ENCODE data around the gene KCNJ9.
"Not testable (repeated sequence)": the region's sequence is repeated elsewhere in the genome, so short reads cannot be mapped to it uniquely, and the experiment has no call there.

KCNJ9 gene

GRCh38 chr1:160109686-160110085, 28.3 kb downstream of the KCNJ9 start:
- H3K4me3 ChIP-seq (replicated peaks in 1 of 2; ENCODE audit: low read depth in 2 of 2, low read length in 2 of 2) = no peak overlapping the region
- DNase-seq (ENCODE audit: low read depth in 2 of 2) = no peak
- TF ChIP-seq, protein P1, sequence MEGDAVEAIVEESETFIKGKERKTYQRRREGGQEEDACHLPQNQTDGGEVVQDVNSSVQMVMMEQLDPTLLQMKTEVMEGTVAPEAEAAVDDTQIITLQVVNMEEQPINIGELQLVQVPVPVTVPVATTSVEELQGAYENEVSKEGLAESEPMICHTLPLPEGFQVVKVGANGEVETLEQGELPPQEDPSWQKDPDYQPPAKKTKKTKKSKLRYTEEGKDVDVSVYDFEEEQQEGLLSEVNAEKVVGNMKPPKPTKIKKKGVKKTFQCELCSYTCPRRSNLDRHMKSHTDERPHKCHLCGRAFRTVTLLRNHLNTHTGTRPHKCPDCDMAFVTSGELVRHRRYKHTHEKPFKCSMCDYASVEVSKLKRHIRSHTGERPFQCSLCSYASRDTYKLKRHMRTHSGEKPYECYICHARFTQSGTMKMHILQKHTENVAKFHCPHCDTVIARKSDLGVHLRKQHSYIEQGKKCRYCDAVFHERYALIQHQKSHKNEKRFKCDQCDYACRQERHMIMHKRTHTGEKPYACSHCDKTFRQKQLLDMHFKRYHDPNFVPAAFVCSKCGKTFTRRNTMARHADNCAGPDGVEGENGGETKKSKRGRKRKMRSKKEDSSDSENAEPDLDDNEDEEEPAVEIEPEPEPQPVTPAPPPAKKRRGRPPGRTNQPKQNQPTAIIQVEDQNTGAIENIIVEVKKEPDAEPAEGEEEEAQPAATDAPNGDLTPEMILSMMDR (IDR thresholded peaks at IDR 0.05; ENCODE audit: low read depth, low read length) = no peak

DNA sequence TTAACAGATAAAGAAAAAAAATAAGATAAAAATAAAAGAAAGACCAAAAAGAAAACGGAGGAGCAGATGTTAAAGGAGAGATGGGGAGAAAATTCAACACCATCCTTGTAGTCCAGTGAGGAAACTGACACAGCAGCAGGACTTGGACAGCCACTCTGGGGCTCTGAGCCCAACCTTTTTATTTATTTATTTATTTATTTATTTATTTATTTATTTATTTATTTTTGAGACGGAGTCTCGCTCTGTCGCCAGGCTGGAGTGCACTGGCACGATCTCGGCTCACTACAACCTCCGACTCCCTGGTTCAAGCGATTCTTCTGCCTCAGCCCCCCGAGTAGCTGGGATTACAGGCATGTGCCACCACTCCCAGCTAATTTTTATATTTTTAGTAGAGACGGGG, 30.1 kb downstream of the KCNJ9 start:
- DNase-seq (ENCODE audit: low read depth in 2 of 2); H3K4me3 ChIP-seq (replicated peaks in 1 of 2; ENCODE audit: low read depth in 2 of 2, low read length in 2 of 2): not testable (repeated sequence)

DNA sequence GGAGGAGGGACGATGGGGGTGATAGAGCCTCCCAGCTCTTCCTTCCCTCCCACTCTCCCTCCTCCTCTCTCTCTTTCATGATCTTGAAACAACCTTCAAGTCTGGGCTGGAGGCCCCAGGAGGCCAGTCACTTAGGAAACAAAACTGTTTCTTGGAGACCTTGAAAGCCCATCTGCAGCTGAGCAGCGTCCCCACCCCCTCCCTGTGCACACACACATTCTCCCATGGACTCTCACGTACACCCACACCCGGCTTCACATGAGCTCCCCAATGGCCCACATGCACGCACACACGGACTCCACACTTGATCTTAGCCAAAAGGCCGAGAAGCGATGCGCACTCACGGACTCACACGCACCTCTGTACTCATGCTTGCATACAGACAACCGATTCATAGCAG, 31.0 kb downstream of the KCNJ9 start:
- H3K4me3 ChIP-seq (replicated peaks in 1 of 2; ENCODE audit: low read depth in 2 of 2, low read length in 2 of 2) = no peak overlapping the region
- TF ChIP-seq, protein P1 (IDR thresholded peaks at IDR 0.05; ENCODE audit: low read depth, low read length) = no peak
- no peak for DNase-seq (ENCODE audit: low read depth in 2 of 2)

- TF ChIP-seq, protein P1 (IDR thresholded peaks at IDR 0.05; ENCODE audit: low read depth, low read length) = no peak
- DNase-seq (ENCODE audit: low read depth in 2 of 2) = no peak
- no peak overlapping the region for H3K4me3 ChIP-seq (replicated peaks in 1 of 2; ENCODE audit: low read depth in 2 of 2, low read length in 2 of 2)
Measured at GRCh38 chr1:160113407-160113806, 32.1 kb downstream of the KCNJ9 start.

- no peak for DNase-seq (ENCODE audit: low read depth in 2 of 2)
- TF ChIP-seq, protein P1 (IDR thresholded peaks at IDR 0.05; ENCODE audit: low read depth, low read length) = no peak
Measured at GRCh38 chr1:160114085-160114484, 32.7 kb downstream of the KCNJ9 start.

GRCh38 chr1:160115545-160116282, 34.4 kb downstream of the KCNJ9 start, which contains the start of gene ATP1A2:
TSS of gene ATP1A2 (plus strand) at chr1:160115759. CDS start at chr1:160115862, 103 bp downstream.
- DNase-seq (ENCODE audit: low read depth in 2 of 2) = no peak
- TF ChIP-seq, protein P1 (IDR thresholded peaks at IDR 0.05; ENCODE audit: low read depth, low read length) = no peak
- no peak within 1 kb of the TSS for H3K4me3 ChIP-seq (replicated peaks in 1 of 2; ENCODE audit: low read depth in 2 of 2, low read length in 2 of 2)

More at GRCh38 chr1:160114085-160114484, 32.7 kb downstream of the KCNJ9 start:
- H3K4me3 ChIP-seq (replicated peaks in 1 of 2; ENCODE audit: low read depth in 2 of 2, low read length in 2 of 2) = no peak overlapping the region

GRCh38 chr1:160116283-160117147, 35.2 kb downstream of the KCNJ9 start:
- H3K4me3 ChIP-seq (replicated peaks in 1 of 2; ENCODE audit: low read depth in 2 of 2, low read length in 2 of 2) = no peak overlapping the region
- peak; percentile 30 to 49 for DNase-seq (ENCODE audit: low read depth in 2 of 2)
- TF ChIP-seq, protein P1 (IDR thresholded peaks at IDR 0.05; ENCODE audit: low read depth, low read length) = no peak
